Thoracic aorta (tissue), 2 donors: ENCODE data around the gene ADAMTS2. TPM values are rescaled to one million over a fixed set of nuclear protein-coding genes. Genes with fewer than 3 reads are reported as not detected.

ENCODE experiments used
- ATAC-seq: fragments of 150-250 bp; one replicate; pipeline ENCODE4 v1.8.0; 2017; ENCODE audit warnings: low read depth; ENCODE audit not compliant: insufficient number of reproducible peaks, low FRiP score
- DNase-seq: peaks from one replicate; pipeline ENCODE4 v3.0.0-alpha.2; 2020; ENCODE audit warnings: low spot score
- H3K27ac ChIP-seq, 2 donors: fragments of 200-600 bp; sonication (generic); 1 replicate in 1 of 2; 2 replicates in 1 of 2; pipeline ENCODE4 v1.5.1; 2016; ENCODE audit warnings: mild to moderate bottlenecking in 2 of 2, moderate library complexity in 2 of 2
- H3K27me3 ChIP-seq: fragments of 200-600 bp; sonication (generic); replicated peaks from 2 replicates; pipeline ENCODE4 v1.6.0; 2016; ENCODE audit warnings: mild to moderate bottlenecking; ENCODE audit not compliant: insufficient read depth
- H3K36me3 ChIP-seq: fragments of 200-600 bp; sonication (generic); one replicate; pipeline ENCODE4 v1.5.1; 2016
- H3K4me1 ChIP-seq, 2 donors: fragments of 200-600 bp; sonication (generic); 1 replicate in 1 of 2; 2 replicates in 1 of 2; pipeline versions ENCODE4 v1.5.1 to v1.6.0; 2016; ENCODE audit warnings: low read depth in 2 of 2, mild to moderate bottlenecking in 1 of 2; ENCODE audit not compliant: control insufficient read depth in 1 of 2
- H3K4me3 ChIP-seq: fragments of 200-600 bp; sonication (generic); 2 replicates; pipeline ENCODE4 v1.5.1; 2016; ENCODE audit warnings: mild to moderate bottlenecking
- H3K9me3 ChIP-seq: fragments of 200-600 bp; sonication (generic); 2 replicates; pipeline ENCODE4 v1.5.1; 2016
- CTCF ChIP-seq: fragments of 200-600 bp; sonication (generic); IDR thresholded peaks from one replicate; pipeline ENCODE4 v1.5.1; 2019; ENCODE audit warnings: antibody characterized with exemption
- total RNA-seq, 2 donors: library from RNA; depleted of rRNA; stranded (reverse); fragments of >200 nt; gene quantifications; one replicate each; pipeline versions ENCODE4 v1.1.0 to v1.2.3, GENCODE V29; 2016

Gene ADAMTS2
- total RNA-seq, 2 donors from 2014 or later = 34.4 to 60.7 TPM

GRCh38 chr5:179336871-179337795 is 8.1 kb downstream of the ADAMTS2 start:
- DNase-seq (no peak), ATAC-seq (no peak)
- H3K36me3 ChIP-seq = no peaks in the 10 kb centered on the region
- H3K4me3 ChIP-seq = no peak overlapping the region
- H3K4me1 ChIP-seq = peaks cover 0 to under 1% of the 10 kb centered on the region in 2 donors
- H3K27ac ChIP-seq = no peak overlapping the region
- H3K27me3 ChIP-seq = no peaks in the 10 kb centered on the region
- no peaks in the 10 kb centered on the region for H3K9me3 ChIP-seq
- no peak for TF ChIP-seq CTCF

GRCh38 chr5:179336126-179336870 is 9.0 kb downstream of the ADAMTS2 start:
- no peaks in the 10 kb centered on the region for H3K27me3 ChIP-seq
- no peak for TF ChIP-seq CTCF
- ATAC-seq = no peak
- DNase-seq = no peak
- no peaks in the 10 kb centered on the region for H3K9me3 ChIP-seq
- no peak overlapping the region for H3K27ac ChIP-seq
- no peaks in the 10 kb centered on the region for H3K4me1 ChIP-seq
- no peak overlapping the region for H3K4me3 ChIP-seq
- H3K36me3 ChIP-seq = no peaks in the 10 kb centered on the region

GRCh38 chr5:179333796-179334761 is 11.2 kb downstream of the ADAMTS2 start:
- no peaks in the 10 kb centered on the region for H3K4me1 ChIP-seq
- no peaks in the 10 kb centered on the region for H3K9me3 ChIP-seq
- no peaks in the 10 kb centered on the region for H3K36me3 ChIP-seq
- H3K4me3 ChIP-seq = no peak overlapping the region
- no peaks in the 10 kb centered on the region for H3K27me3 ChIP-seq
- DNase-seq = no peak
- H3K27ac ChIP-seq = no peak overlapping the region
- no peak for TF ChIP-seq CTCF
- ATAC-seq = no peak

- TF ChIP-seq CTCF = no peak
- Histone ChIP-seq H3K27me3 (no peaks in the 10 kb centered on the region), H3K27ac (no peak overlapping the region), H3K4me3 (no peak overlapping the region), H3K9me3 (no peaks in the 10 kb centered on the region), H3K4me1 (no peaks in the 10 kb centered on the region), H3K36me3 (no peaks in the 10 kb centered on the region)
- ATAC-seq (no peak), DNase-seq (no peak)
These were observed 12.4 kb downstream of the ADAMTS2 start for GRCh38 chr5:179332741-179333290.
